PFSK-1 (cell line): Measurements from ENCODE around the gene RASSF7.

Experiments used
- POLR2AphosphoS5 ChIP-seq: IDR thresholded peaks from 2 replicates; pipeline ENCODE4 v1.6.1; 2012; ENCODE audit warnings: low read depth, mild to moderate bottlenecking, control low read depth, low read length, moderate library complexity
- SIN3A ChIP-seq: IDR thresholded peaks from 2 replicates; pipeline ENCODE4 v1.6.1; 2012; ENCODE audit warnings: mild to moderate bottlenecking, low read length, moderate library complexity, borderline replicate concordance; ENCODE audit not compliant: insufficient read depth
- TAF1 ChIP-seq: IDR thresholded peaks from 2 replicates; pipeline ENCODE4 v1.6.1; 2012; ENCODE audit warnings: low read length, control low read depth, borderline replicate concordance; ENCODE audit not compliant: insufficient read depth
- TF ChIP-seq, protein P1 (sequence below), 2 experiments: IDR thresholded peaks; 2 replicates each; pipeline versions ENCODE4 v1.6.1 to v1.8.0; 2011 to 2012; ENCODE audit warnings: low read depth in 2 of 2, low read length in 2 of 2, control low read depth in 1 of 2, inconsistent platforms in 1 of 2, mild to moderate bottlenecking in 1 of 2, moderate library complexity in 1 of 2; ENCODE audit not compliant: insufficient read depth in 1 of 2

DNA sequence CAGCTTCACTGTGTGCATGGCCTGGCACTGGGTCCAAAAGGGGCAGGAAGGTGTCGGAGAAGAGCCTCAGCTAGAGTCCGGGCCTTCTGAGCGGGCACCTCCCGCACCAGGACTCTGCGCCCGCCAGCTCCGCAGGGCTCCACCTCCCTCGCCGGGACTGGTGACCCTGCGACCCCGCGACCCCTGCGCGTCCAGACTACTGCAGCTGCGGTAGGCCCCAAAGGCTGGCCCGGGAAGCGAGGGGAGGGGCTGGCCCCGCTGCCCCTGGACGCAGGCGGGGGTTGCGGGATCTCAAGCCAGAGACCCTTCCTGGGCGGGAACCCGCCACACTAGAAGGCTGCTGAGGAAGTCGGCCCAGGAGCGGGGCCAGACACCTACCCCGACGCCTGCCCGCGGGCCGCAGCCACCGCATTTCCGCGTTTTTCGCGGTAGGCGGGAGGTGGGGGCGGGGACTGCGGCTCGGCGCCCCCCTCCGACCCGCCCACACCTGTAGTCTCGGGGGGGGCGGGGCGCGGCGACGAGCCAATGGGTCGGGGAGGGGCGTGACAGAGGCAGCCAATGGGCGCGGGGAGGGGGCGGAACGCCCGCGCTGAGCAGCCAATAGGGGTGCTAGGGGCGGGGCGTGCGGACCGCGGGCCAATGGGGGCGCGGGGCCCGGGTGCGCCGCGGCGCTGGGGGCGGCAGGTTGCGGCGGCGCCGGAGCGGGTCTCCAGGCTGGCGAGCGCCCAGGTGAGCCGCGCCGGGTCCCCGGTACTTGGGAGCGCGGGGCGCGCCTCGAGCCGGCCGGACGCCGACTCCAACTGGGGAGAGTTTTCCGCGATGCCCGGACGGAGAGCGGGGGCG, at the start of gene RASSF7, which contains the start of gene LMNTD2:
- TF ChIP-seq TAF1 = no peak
- TF ChIP-seq POLR2AphosphoS5 = 0 out of 2 replicates have a peak, but pooled peaks have one; percentile 50
- TF ChIP-seq, protein P1, sequence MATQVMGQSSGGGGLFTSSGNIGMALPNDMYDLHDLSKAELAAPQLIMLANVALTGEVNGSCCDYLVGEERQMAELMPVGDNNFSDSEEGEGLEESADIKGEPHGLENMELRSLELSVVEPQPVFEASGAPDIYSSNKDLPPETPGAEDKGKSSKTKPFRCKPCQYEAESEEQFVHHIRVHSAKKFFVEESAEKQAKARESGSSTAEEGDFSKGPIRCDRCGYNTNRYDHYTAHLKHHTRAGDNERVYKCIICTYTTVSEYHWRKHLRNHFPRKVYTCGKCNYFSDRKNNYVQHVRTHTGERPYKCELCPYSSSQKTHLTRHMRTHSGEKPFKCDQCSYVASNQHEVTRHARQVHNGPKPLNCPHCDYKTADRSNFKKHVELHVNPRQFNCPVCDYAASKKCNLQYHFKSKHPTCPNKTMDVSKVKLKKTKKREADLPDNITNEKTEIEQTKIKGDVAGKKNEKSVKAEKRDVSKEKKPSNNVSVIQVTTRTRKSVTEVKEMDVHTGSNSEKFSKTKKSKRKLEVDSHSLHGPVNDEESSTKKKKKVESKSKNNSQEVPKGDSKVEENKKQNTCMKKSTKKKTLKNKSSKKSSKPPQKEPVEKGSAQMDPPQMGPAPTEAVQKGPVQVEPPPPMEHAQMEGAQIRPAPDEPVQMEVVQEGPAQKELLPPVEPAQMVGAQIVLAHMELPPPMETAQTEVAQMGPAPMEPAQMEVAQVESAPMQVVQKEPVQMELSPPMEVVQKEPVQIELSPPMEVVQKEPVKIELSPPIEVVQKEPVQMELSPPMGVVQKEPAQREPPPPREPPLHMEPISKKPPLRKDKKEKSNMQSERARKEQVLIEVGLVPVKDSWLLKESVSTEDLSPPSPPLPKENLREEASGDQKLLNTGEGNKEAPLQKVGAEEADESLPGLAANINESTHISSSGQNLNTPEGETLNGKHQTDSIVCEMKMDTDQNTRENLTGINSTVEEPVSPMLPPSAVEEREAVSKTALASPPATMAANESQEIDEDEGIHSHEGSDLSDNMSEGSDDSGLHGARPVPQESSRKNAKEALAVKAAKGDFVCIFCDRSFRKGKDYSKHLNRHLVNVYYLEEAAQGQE (IDR thresholded peaks at IDR 0.05; ENCODE audit: insufficient read depth in 1 of 2, low read depth in 2 of 2, low read length in 2 of 2) = no peak; a peak in 1 of 4 replicates
- no peak for TF ChIP-seq SIN3A
